C4-2B (cell line): ENCODE results near the gene FOXE3.

Source experiments
- CTCF ChIP-seq: fragments of 450-650 bp; conservative IDR thresholded peaks from 2 replicates; pipeline ENCODE4 v1.5.1; 2017; ENCODE audit warnings: mild to moderate bottlenecking
- ZFX ChIP-seq: fragments of 450-650 bp; IDR thresholded peaks from 2 replicates; pipeline ENCODE4 v1.6.1; 2017

- TF ChIP-seq CTCF (no peak), ZFX (no peak)
These were observed 4.5 kb downstream of the FOXE3 start for GRCh38 chr1:47420547-47420946.
